WERI-Rb-1 (cell line): ENCODE measurements around the gene ROBO1.

ENCODE experiments used
- DNase-seq: peaks from one replicate; pipeline ENCODE4 v3.0.0-alpha.2; 2020
- H3K27ac ChIP-seq: fragments of 250-450 bp; sonication (Bioruptor Pico); 2 replicates; pipeline ENCODE4 v1.5.1; 2020; ENCODE audit warnings: mild to moderate bottlenecking, moderate library complexity
- H3K27me3 ChIP-seq: fragments of 250-450 bp; sonication (Bioruptor Pico); 2 replicates; pipeline ENCODE4 v1.5.1; 2021; ENCODE audit warnings: mild to moderate bottlenecking, low read depth, moderate library complexity; ENCODE audit not compliant: insufficient read depth, severe bottlenecking
- H3K36me3 ChIP-seq: fragments of 250-450 bp; sonication (Bioruptor Pico); 2 replicates; pipeline ENCODE4 v1.5.1; 2020; ENCODE audit warnings: mild to moderate bottlenecking, moderate library complexity
- H3K4me3 ChIP-seq: 2 replicates; pipeline ENCODE4 v1.5.1; 2011; ENCODE audit warnings: low read depth, mild to moderate bottlenecking, control low read depth, low read length
- H3K9me3 ChIP-seq: fragments of 250-450 bp; sonication (Bioruptor Pico); 2 replicates; pipeline ENCODE4 v1.5.1; 2021; ENCODE audit warnings: mild to moderate bottlenecking, moderate library complexity; ENCODE audit not compliant: severe bottlenecking
- TF ChIP-seq, protein P1 (sequence below): IDR thresholded peaks from 2 replicates; pipeline ENCODE4 v1.5.1; 2011; ENCODE audit warnings: low read depth, mild to moderate bottlenecking, control low read depth, inconsistent platforms, low read length

Gene ROBO1

DNA sequence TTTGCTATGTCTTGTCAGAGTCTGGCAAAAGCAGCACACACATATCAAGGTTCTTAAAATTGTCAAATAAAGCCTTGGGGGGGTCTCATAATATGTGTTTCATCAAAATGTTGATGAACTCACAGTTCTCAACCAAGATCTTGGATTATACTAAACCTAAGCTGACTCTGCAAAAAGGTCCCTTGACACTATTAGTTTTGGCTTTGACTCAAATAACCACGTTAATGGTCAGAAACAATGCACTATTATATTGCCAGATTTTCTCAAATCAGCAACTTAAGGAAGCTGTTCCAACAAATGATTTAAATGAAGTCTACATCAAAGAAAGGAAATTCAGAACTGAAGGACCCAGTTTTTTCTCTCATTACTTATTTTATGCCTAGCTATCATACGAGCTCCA lies 1063.9 kb downstream of the ROBO1 start:
- Histone ChIP-seq H3K27me3 (no peaks in the 10 kb centered on the region), H3K9me3 (no peaks in the 10 kb centered on the region), H3K27ac (no peak overlapping the region), H3K4me3 (no peak overlapping the region), H3K36me3 (peaks cover 6% of the 10 kb centered on the region)
- TF ChIP-seq, protein P1, sequence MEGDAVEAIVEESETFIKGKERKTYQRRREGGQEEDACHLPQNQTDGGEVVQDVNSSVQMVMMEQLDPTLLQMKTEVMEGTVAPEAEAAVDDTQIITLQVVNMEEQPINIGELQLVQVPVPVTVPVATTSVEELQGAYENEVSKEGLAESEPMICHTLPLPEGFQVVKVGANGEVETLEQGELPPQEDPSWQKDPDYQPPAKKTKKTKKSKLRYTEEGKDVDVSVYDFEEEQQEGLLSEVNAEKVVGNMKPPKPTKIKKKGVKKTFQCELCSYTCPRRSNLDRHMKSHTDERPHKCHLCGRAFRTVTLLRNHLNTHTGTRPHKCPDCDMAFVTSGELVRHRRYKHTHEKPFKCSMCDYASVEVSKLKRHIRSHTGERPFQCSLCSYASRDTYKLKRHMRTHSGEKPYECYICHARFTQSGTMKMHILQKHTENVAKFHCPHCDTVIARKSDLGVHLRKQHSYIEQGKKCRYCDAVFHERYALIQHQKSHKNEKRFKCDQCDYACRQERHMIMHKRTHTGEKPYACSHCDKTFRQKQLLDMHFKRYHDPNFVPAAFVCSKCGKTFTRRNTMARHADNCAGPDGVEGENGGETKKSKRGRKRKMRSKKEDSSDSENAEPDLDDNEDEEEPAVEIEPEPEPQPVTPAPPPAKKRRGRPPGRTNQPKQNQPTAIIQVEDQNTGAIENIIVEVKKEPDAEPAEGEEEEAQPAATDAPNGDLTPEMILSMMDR, result no peak
- no peak for DNase-seq

DNA sequence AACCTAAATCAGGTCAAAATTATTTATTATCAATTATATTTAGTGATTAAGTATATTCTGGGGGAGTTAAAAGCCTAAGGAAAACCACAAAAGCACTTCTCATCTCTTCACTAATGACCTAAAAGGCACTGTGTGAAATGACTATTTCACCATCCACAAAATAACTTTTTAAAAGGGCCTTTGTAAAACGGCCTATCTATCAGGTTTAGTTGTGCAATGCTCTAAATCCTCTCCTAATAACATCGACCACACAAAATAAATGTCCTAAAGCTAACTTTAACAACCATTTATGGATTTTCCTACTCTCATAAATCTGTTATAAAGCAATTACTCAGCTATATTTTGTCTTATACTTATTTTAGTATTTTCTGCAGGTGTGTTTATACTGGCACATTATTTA lies 1066.3 kb downstream of the ROBO1 start:
- DNase-seq, result no peak
- Histone ChIP-seq H3K4me3 (no peak overlapping the region), H3K9me3 (no peaks in the 10 kb centered on the region), H3K27me3 (no peaks in the 10 kb centered on the region), H3K36me3 (peaks cover 2% of the 10 kb centered on the region), H3K27ac (no peak overlapping the region)
- TF ChIP-seq, protein P1, result no peak

DNA sequence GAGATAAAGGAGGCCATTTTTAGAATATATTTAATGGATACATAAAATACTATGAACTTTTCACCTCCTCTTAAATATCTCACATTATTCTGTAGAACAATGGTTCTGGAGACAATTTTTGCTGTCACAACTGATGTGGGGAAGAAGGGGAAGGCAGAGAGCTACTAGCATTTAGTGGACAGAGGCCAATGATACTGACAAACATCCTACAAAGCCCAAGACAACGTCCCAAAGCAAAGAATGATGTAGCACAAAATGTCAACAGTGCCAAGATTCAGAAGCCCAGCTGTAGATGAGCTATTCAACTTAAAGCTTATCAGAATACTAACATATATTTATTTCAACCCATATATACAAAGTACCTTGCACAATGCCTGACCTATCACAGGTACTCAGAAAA lies 1069.4 kb downstream of the ROBO1 start:
- H3K27me3 ChIP-seq, result no peaks in the 10 kb centered on the region
- no peaks in the 10 kb centered on the region; the same call in 1 of the 2 replicates for H3K36me3 ChIP-seq
- TF ChIP-seq, protein P1, result no peak
- no peak overlapping the region for H3K27ac ChIP-seq
- no peak overlapping the region for H3K4me3 ChIP-seq
- no peak for DNase-seq
- H3K9me3 ChIP-seq, result no peaks in the 10 kb centered on the region

DNA sequence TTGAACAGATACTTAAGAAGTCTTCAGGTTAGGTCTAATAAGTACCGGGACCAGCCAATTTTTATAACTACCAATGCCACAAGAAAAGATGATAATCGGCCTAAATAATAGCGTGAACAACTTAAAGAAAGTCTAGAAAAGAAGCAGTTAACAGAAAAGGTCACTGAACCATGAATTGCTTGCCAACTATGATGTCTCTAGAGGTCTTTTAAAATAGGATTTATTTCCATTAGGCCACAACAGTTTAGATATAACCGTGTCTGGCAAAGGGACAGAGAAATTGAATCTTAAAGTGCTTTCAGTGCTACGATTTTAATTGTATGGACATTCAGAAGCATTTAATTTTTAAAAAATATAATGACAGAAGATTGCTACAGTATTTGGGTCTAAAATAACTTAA lies 1070.4 kb downstream of the ROBO1 start:
- no peaks in the 10 kb centered on the region for H3K27me3 ChIP-seq
- no peak for DNase-seq
- no peaks in the 10 kb centered on the region; the same call in 1 of the 2 replicates for H3K36me3 ChIP-seq
- H3K4me3 ChIP-seq, result no peak overlapping the region
- no peak overlapping the region for H3K27ac ChIP-seq
- TF ChIP-seq, protein P1, result no peak
- no peaks in the 10 kb centered on the region for H3K9me3 ChIP-seq

DNA sequence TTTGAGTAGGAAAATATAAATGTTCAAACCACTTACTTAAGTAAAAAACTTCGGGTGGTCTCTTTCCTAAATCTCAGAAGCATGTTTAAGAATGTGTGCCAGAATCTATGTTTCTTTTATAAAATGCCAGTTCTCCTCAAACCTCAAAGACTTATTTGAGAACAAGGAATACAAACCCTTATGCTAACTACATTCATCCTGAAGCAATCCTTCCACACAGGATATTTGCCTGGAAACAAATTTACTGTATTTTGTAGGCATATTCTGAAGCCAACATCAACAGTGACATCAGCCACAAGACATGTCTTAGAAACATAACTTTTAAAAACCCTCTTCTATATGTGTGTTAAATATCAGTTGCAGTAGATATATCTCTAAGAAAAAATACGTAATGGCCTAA lies 1077.0 kb downstream of the ROBO1 start:
- Histone ChIP-seq H3K9me3 (no peaks in the 10 kb centered on the region), H3K36me3 (no peaks in the 10 kb centered on the region; the same call in none of the 2 replicates), H3K27ac (no peak overlapping the region), H3K27me3 (no peaks in the 10 kb centered on the region), H3K4me3 (no peak overlapping the region)
- TF ChIP-seq, protein P1, result no peak
- no peak for DNase-seq

DNA sequence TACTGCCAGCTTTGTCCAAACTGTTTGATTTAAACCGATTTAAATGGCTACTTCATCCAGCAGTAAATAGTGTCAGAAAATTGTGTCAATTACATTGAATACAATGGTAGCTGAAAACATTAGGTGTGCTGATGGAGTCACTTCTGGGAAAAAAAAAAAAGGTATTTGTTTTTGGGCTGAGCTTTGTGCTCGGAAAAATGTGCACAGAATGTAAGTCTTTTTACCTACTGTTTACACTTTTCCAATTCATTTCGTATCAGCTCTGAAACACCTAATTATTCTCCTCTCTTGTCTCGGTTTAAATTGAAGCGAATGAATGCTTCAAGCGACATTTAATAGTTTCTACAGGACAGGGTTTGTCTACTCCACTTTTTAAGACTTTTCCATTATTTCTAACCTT lies 1078.4 kb downstream of the ROBO1 start:
- Histone ChIP-seq H3K4me3 (no peak overlapping the region), H3K27ac (no peak overlapping the region), H3K36me3 (peaks cover 12% of the 10 kb centered on the region), H3K9me3 (no peaks in the 10 kb centered on the region), H3K27me3 (no peaks in the 10 kb centered on the region)
- TF ChIP-seq, protein P1, result no peak
- no peak for DNase-seq
